NCI-H2227 (cell line): ENCODE results near the gene SPRR2D.
"Not testable (repeated sequence)": the region's sequence is repeated elsewhere in the genome, so short reads cannot be mapped to it uniquely, and the experiment has no call there.

Experiments used
- DNase-seq: peaks from one replicate; lab custom pipeline; 2025; ENCODE audit not compliant: unreplicated experiment; lab: John Stamatoyannopoulos, UW

SPRR2D gene

GRCh38 chr1:153021829-153022228, 19.1 kb downstream of the SPRR2D start:
- DNase-seq = not testable (repeated sequence)

GRCh38 chr1:153011235-153011758, 29.6 kb downstream of the SPRR2D start:
- DNase-seq = not testable (repeated sequence)

- no peak for DNase-seq
These were observed 39.5 kb downstream of the SPRR2D start, which contains the start of gene SPRR3 for GRCh38 chr1:153001382-153001781. TSS of gene SPRR3 (plus strand) at chr1:153001749. CDS start at chr1:153003021, 1,272 bp downstream.

- no peak for DNase-seq
These were observed 40.6 kb downstream of the SPRR2D start for GRCh38 chr1:153000294-153000693.

GRCh38 chr1:152999818-153000217, 41.1 kb downstream of the SPRR2D start:
- no peak for DNase-seq

- no peak for DNase-seq
These were observed 42.4 kb downstream of the SPRR2D start for GRCh38 chr1:152998476-152998875.

- no peak for DNase-seq
These were observed 43.0 kb downstream of the SPRR2D start for GRCh38 chr1:152997901-152998300.

- no peak for DNase-seq
These were observed 44.1 kb downstream of the SPRR2D start for GRCh38 chr1:152996633-152997400.

GRCh38 chr1:152995842-152996241, 45.1 kb downstream of the SPRR2D start:
- no peak for DNase-seq

GRCh38 chr1:152993186-152993585, 47.7 kb downstream of the SPRR2D start:
- no peak for DNase-seq
